ENCODE measurements around the gene GRAP.

The GRAP gene

GRCh38 chr17:18981335-18981641 lies 65.5 kb downstream of the GRAP start:
- Histone ChIP-seq H3K27ac (0 out of 22 replicates have a peak overlapping the region, but pooled peaks of 1 of the 11 experiments have one; percentile 13), H3K4me3 (no peak overlapping the region), H3K9me3 (replicated peaks in 1 of 11) (no peaks in the 10 kb centered on the region), H4K20me1 (peaks cover 0 to 46% (median 0%) of the 10 kb centered on the region in 11 experiments; a peak in 7 of 22 replicates), H3K4me2 (peak overlapping the region in 3 of 11 experiments; percentile 49 to 73 (median 68); a peak in 4 of 22 replicates), H3K4me1 (peaks cover 0 to 20% (median 3%) of the 10 kb centered on the region in 10 experiments; a peak in 17 of 20 replicates), H3K36me3 (peaks cover 0 to 45% (median 0%) of the 10 kb centered on the region in 11 experiments; a peak in 5 of 22 replicates), H3K27me3 (peaks cover 0 to 7% (median 0%) of the 10 kb centered on the region in 11 experiments; a peak in 6 of 22 replicates), H3K9ac (peak overlapping the region in 1 of 11 experiments; percentile 46; a peak in 1 of 22 replicates)
- TF ChIP-seq Cebpa-rat (IDR thresholded peaks at IDR 0.05) = no peak

DNA sequence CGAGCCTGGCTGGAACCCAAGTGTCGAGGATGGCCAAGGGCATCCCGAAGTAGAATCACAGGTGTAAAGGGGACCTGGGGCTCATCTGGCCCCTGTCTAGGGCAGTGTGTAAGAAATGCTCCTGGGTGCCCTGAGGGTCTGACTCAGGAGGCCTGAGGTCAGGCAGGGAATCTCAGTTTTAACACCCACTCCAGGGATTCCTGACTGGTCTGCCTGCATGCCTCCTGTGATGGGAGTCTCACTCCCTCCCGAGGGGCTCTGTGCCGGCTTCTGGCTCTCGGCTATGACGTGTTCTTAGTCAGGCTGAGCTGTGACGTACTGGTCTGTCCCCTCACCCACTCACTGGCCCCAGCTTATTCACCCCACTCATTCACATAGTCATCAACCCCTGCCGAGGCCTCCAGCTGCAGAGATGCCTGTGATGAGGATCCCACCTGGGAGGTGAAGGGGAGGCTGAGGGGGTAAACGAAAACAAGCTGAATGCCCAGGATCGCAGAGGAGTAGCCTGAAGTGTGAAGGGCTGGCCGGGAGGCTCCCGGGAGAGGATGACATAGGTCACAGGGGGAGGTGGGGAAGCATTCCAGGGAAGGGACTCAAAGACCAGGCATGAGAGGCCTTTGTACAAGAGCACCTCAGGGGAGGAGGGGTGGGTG lies 65.9 kb downstream of the GRAP start:
- Histone ChIP-seq H3K4me3 (no peak overlapping the region), H3K27me3 (peaks cover 0 to 6% (median 0%) of the 10 kb centered on the region in 11 experiments; a peak in 1 of 22 replicates), H3K36me3 (peaks cover 0 to 45% (median 0%) of the 10 kb centered on the region in 11 experiments; a peak in 5 of 22 replicates), H3K4me2 (no peak overlapping the region; a peak in 1 of 22 replicates), H3K4me1 (peaks cover 0 to 20% (median 2%) of the 10 kb centered on the region in 10 experiments; a peak in 10 of 20 replicates), H3K27ac (no peak overlapping the region), H4K20me1 (peaks cover 0 to 43% (median 0%) of the 10 kb centered on the region in 11 experiments; a peak in 7 of 22 replicates), H3K9ac (no peak overlapping the region), H3K9me3 (replicated peaks in 1 of 11) (no peaks in the 10 kb centered on the region)
- no peak for TF ChIP-seq Cebpa-rat (IDR thresholded peaks at IDR 0.05)

GRCh38 chr17:18978655-18979054 lies 68.1 kb downstream of the GRAP start:
- Histone ChIP-seq H3K4me3 (no peak overlapping the region), H3K4me1 (peaks cover 0 to 28% (median 2%) of the 10 kb centered on the region in 10 experiments; a peak in 10 of 20 replicates), H3K4me2 (no peak overlapping the region), H3K36me3 (peaks cover 0 to 36% (median 0%) of the 10 kb centered on the region in 11 experiments; a peak in 5 of 22 replicates), H3K27me3 (no peaks in the 10 kb centered on the region), H3K9me3 (replicated peaks in 1 of 11) (no peaks in the 10 kb centered on the region), H4K20me1 (peaks cover 0 to 47% (median 0%) of the 10 kb centered on the region in 11 experiments; a peak in 4 of 22 replicates), H3K27ac (no peak overlapping the region), H3K9ac (no peak overlapping the region)
- TF ChIP-seq Cebpa-rat (IDR thresholded peaks at IDR 0.05) = no peak

GRCh38 chr17:18978050-18978449 lies 68.7 kb downstream of the GRAP start:
- Histone ChIP-seq H4K20me1 (peaks cover 0 to 47% (median 0%) of the 10 kb centered on the region in 11 experiments; a peak in 4 of 22 replicates), H3K4me1 (peaks cover 0 to 28% (median 2%) of the 10 kb centered on the region in 10 experiments; a peak in 10 of 20 replicates), H3K36me3 (peaks cover 0 to 36% (median 0%) of the 10 kb centered on the region in 11 experiments; a peak in 5 of 22 replicates), H3K4me3 (no peak overlapping the region), H3K4me2 (no peak overlapping the region), H3K27ac (no peak overlapping the region), H3K9me3 (replicated peaks in 1 of 11) (no peaks in the 10 kb centered on the region), H3K9ac (no peak overlapping the region), H3K27me3 (no peaks in the 10 kb centered on the region)
- no peak for TF ChIP-seq Cebpa-rat (IDR thresholded peaks at IDR 0.05)

DNA sequence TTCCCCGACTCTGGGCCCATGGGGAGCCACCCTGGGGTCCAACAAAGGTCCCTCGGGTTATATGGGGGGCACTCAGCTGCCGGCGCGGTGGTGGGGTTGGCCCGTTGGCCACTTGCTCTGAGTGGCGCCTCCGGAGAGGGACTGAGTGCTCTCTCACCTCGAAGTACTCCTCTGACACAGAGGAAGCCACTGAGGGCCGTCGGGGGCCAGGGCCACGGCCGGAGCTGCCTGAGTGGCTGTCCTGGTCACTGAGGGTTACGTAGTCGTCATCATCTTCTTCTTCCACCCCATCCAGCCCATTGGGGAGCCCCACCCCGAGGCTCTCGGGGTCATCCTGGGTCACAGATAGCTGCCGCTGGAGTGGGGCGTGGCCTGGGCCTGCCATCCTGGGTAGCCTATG lies 69.1 kb downstream of the GRAP start:
- Histone ChIP-seq H3K27ac (no peak overlapping the region), H3K27me3 (no peaks in the 10 kb centered on the region), H3K36me3 (peaks cover 0 to 36% (median 0%) of the 10 kb centered on the region in 11 experiments; a peak in 5 of 22 replicates), H3K4me1 (peaks cover 0 to 24% (median 4%) of the 10 kb centered on the region in 10 experiments; a peak in 10 of 20 replicates), H3K4me3 (no peak overlapping the region), H3K4me2 (no peak overlapping the region), H3K9ac (no peak overlapping the region), H4K20me1 (peaks cover 0 to 46% (median 0%) of the 10 kb centered on the region in 11 experiments; a peak in 3 of 22 replicates), H3K9me3 (replicated peaks in 1 of 11) (no peaks in the 10 kb centered on the region)
- TF ChIP-seq Cebpa-rat (IDR thresholded peaks at IDR 0.05) = no peak

GRCh38 chr17:18977021-18977420 lies 69.7 kb downstream of the GRAP start:
- no peaks in the 10 kb centered on the region for H3K27me3 ChIP-seq
- TF ChIP-seq Cebpa-rat (IDR thresholded peaks at IDR 0.05) = no peak
- H3K27ac ChIP-seq = no peak overlapping the region
- H3K9me3 ChIP-seq (replicated peaks in 1 of 11) = no peaks in the 10 kb centered on the region
- H3K4me2 ChIP-seq = no peak overlapping the region
- no peak overlapping the region for H3K4me3 ChIP-seq
- H3K4me1 ChIP-seq = peaks cover 0 to 17% (median 5%) of the 10 kb centered on the region in 10 experiments; a peak in 11 of 20 replicates
- no peak overlapping the region for H3K9ac ChIP-seq
- H3K36me3 ChIP-seq = peaks cover 0 to 36% (median 0%) of the 10 kb centered on the region in 11 experiments; a peak in 5 of 22 replicates
- H4K20me1 ChIP-seq = peaks cover 0 to 40% (median 0%) of the 10 kb centered on the region in 11 experiments; a peak in 3 of 22 replicates

DNA sequence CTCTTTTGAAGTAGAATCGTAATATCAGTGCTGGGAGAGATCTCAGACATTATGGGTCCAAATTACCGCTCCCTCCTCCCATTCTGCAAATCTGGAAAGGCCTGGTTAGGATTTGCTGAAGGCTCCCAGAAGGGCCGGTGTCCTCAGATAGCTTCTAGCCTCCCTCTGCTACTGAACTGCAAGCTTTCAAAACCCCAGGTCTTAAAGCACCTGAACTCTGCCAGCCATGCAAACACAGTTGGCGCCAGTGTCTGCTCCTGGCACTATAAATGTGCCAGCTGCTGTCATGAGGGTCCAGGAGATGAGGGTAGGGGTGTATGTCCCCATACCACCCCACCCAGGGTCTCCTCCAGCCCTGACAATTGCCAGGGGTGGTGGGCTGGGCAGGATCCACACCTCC lies 70.6 kb downstream of the GRAP start:
- no peak overlapping the region for H3K4me3 ChIP-seq
- no peaks in the 10 kb centered on the region for H3K9me3 ChIP-seq (replicated peaks in 1 of 11)
- H3K36me3 ChIP-seq = peaks cover 0 to 41% (median 0%) of the 10 kb centered on the region in 11 experiments; a peak in 5 of 22 replicates
- H3K27me3 ChIP-seq = no peaks in the 10 kb centered on the region
- H3K4me2 ChIP-seq = no peak overlapping the region
- no peak overlapping the region for H3K27ac ChIP-seq
- peaks cover 0 to 32% (median 0%) of the 10 kb centered on the region in 11 experiments; a peak in 3 of 22 replicates for H4K20me1 ChIP-seq
- H3K4me1 ChIP-seq = peaks cover 0 to 9% (median under 1%) of the 10 kb centered on the region in 10 experiments; a peak in 4 of 20 replicates
- H3K9ac ChIP-seq = no peak overlapping the region
- TF ChIP-seq Cebpa-rat (IDR thresholded peaks at IDR 0.05) = no peak

DNA sequence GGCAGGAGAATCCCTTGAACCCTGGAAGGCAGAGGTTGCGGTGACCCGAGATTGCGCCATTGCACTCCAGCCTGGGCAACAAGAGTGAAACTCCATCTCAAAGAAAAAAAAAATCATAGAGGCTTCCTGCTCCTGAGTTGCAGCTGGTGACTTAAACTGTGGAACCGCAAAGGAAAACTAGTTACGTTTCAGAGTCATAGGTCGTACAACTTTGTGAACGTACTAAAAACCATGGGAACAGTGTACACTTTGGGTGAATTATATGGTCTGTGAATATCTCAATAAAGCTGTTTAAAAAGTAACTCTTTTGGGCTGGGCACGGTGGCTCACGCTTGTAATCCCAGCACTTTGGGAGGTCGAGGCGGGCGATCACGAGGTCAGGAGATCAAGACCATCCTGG lies 71.2 kb downstream of the GRAP start:
- H3K4me1 ChIP-seq = peaks cover 0 to 9% (median under 1%) of the 10 kb centered on the region in 10 experiments; a peak in 4 of 20 replicates
- no peak overlapping the region for H3K4me2 ChIP-seq
- no peak overlapping the region for H3K4me3 ChIP-seq
- no peaks in the 10 kb centered on the region for H3K9me3 ChIP-seq (replicated peaks in 1 of 11)
- no peak for TF ChIP-seq Cebpa-rat (IDR thresholded peaks at IDR 0.05)
- H3K36me3 ChIP-seq = peaks cover 0 to 47% (median 0%) of the 10 kb centered on the region in 11 experiments; a peak in 5 of 22 replicates
- no peak overlapping the region for H3K27ac ChIP-seq
- H3K9ac ChIP-seq = no peak overlapping the region
- H4K20me1 ChIP-seq = peaks cover 0 to 28% (median 0%) of the 10 kb centered on the region in 11 experiments; a peak in 3 of 22 replicates
- no peaks in the 10 kb centered on the region for H3K27me3 ChIP-seq

Measured in BLaER1 treated with 17β-estradiol and CSF1 and Interleukin-3, amounts not matched to agents 10 nM and 100 nM (cell line).